A549 treated with CORT108297 at 1 μM for 4 hours (cell line): ENCODE results near the gene SPAG6. TPM values are rescaled to one million over a fixed set of nuclear protein-coding genes. Genes with fewer than 3 reads are reported as not detected.

ENCODE experiments used
- total RNA-seq: library from RNA; stranded (reverse); fragments of 200-300 nt; extraction: Qiagen RNA extraction; gene quantifications from 5 replicates; pipeline ENCODE4 v1.2.3, GENCODE V29; 2022

The SPAG6 gene
- total RNA-seq = not detected in 5 replicates

GRCh38 chr10:22345301-22346095 is at the start of gene SPAG6:
SPAG6 (plus strand) TSS chr10:22345496; CDS start chr10:22345612, 116 bp downstream.

GRCh38 chr10:22316286-22317075 is 28.8 kb upstream of the SPAG6 start, which contains the start of gene COMMD3:
COMMD3 (plus strand) TSS chr10:22316388; CDS start chr10:22316418, 30 bp downstream.

GRCh38 chr10:22320591-22321155 is 24.6 kb upstream of the SPAG6 start, which contains the start of gene BMI1:
BMI1 (plus strand) TSS chr10:22321099; CDS start chr10:22326450, 5,351 bp downstream.

Other genes starting within 250 kb of the SPAG6 start
- gene EBLN1, start 127.5 kb upstream of the SPAG6 start, total RNA-seq = 0.07 to 0.21 TPM in 2 of 5 replicates, not detected in the others
- gene COMMD3, start 29.1 kb upstream of the SPAG6 start, total RNA-seq = 50.2 to 57.4 TPM (median 55.0 TPM) in 5 replicates
- gene BMI1, start 24.4 kb upstream of the SPAG6 start, total RNA-seq = 37.5 to 49.4 TPM (median 40.2 TPM) in 5 replicates